T47D (cell line): ENCODE measurements around the gene PROK1.

Experiments used
- DNase-seq, 2 experiments: peaks; one replicate each; pipeline versions ENCODE4 v3.0.0 to v3.0.0-alpha.2; 2011 to 2012; ENCODE audit warnings: low read depth in 1 of 2, low spot score in 1 of 2
- JUND ChIP-seq: IDR thresholded peaks from 2 replicates; pipeline ENCODE4 v1.6.1; 2012; ENCODE audit warnings: low read depth
- in situ Hi-C: cut with HindIII; loops from 2 replicates; pipeline ENCODE4 v1.10.0; 2016; ENCODE audit warnings: low sequenced_read_pairs, low pct_unique_long_range_greater_than_20kb

Gene PROK1

GRCh38 chr1:110504226-110504625 is 53.3 kb downstream of the PROK1 start:
- no peak for TF ChIP-seq JUND
- in situ Hi-C loops: no loop called here
- DNase-seq: no peak

GRCh38 chr1:110505596-110505995 is 54.6 kb downstream of the PROK1 start:
- peak in 1 of 2 experiments; percentile 59 for DNase-seq
- in situ Hi-C loops: no loop called here
- no peak for TF ChIP-seq JUND

DNA sequence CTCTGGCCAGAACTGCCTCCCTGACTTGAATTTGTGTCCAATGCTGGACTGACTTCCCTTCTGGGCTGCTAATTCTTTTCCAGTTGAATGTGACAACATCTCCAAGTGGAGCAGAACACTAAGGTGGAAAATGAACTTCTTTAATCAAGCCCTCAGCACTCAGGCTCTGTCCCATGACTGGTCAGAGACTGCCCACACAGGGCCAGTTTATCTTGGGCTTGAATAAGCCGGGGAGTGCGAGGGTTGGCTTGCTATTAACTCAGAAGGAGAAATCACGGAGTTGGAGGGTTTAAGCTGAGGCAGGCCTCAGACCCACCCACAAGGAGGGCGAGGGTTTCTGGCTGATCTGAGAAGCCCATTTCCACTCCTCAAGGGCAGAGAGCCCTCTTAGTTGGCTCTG is 55.6 kb downstream of the PROK1 start:
- in situ Hi-C loops: no loop called here
- DNase-seq: no peak
- no peak for TF ChIP-seq JUND
